ENCODE measurements around the gene F9. TPM values are rescaled to one million over a fixed set of nuclear protein-coding genes. Genes with fewer than 3 reads are reported as not detected.

F9 gene
- total and polyA plus RNA-seq, 2 donors from 2014 or later, result not detected

GRCh38 chrX:139554991-139555675 lies 24.6 kb downstream of the F9 start:
- Histone ChIP-seq H3K4me3 (ENCODE audit: low read length in 3 of 3) (no peak overlapping the region), H3K27me3 (ENCODE audit: control insufficient read depth, insufficient read depth, low read length) (no peaks in the 10 kb centered on the region), H3K27ac (ENCODE audit: low read depth in 2 of 2, low read length in 2 of 2) (no peak overlapping the region), H3K9ac (ENCODE audit: low read length in 3 of 3) (no peak overlapping the region), H3K36me3 (ENCODE audit: control insufficient read depth in 2 of 3, insufficient read depth in 3 of 3, low read length in 3 of 3) (no peaks in the 10 kb centered on the region), H3K4me1 (ENCODE audit: control insufficient read depth in 2 of 3, insufficient read depth in 2 of 3, low read depth in 1 of 3, low read length in 3 of 3) (no peaks in the 10 kb centered on the region), H3K9me3 (ENCODE audit: control insufficient read depth in 2 of 3, insufficient read depth in 1 of 3, low read length in 3 of 3) (no peaks in the 10 kb centered on the region)
- intact Hi-C loops (cut with DNase I), result no loop called here
- no peak for TF ChIP-seq CTCF (IDR thresholded peaks at IDR 0.05; ENCODE audit: borderline replicate concordance, extremely low read depth, insufficient read depth)
- DNase-seq (peak in 1 of 5 donors; percentile 69), FAIRE-seq (no peak)

GRCh38 chrX:139559383-139560042 lies 29.0 kb downstream of the F9 start:
- TF ChIP-seq CTCF (IDR thresholded peaks at IDR 0.05; ENCODE audit: borderline replicate concordance, extremely low read depth, insufficient read depth), result peak; percentile 52
- Histone ChIP-seq H3K36me3 (ENCODE audit: control insufficient read depth in 2 of 3, insufficient read depth in 3 of 3, low read length in 3 of 3) (no peaks in the 10 kb centered on the region), H3K9me3 (ENCODE audit: control insufficient read depth in 2 of 3, insufficient read depth in 1 of 3, low read length in 3 of 3) (no peaks in the 10 kb centered on the region), H3K4me1 (ENCODE audit: control insufficient read depth in 2 of 3, insufficient read depth in 2 of 3, low read depth in 1 of 3, low read length in 3 of 3) (no peaks in the 10 kb centered on the region), H3K27me3 (ENCODE audit: control insufficient read depth, insufficient read depth, low read length) (no peaks in the 10 kb centered on the region), H3K27ac (ENCODE audit: low read depth in 2 of 2, low read length in 2 of 2) (no peak overlapping the region), H3K9ac (ENCODE audit: low read length in 3 of 3) (no peak overlapping the region), H3K4me3 (ENCODE audit: low read length in 3 of 3) (no peak overlapping the region)
- FAIRE-seq (peak; percentile 98), DNase-seq (peak in 3 of 5 donors; percentile 52 to 78 (median 72))
- intact Hi-C loops (cut with DNase I), result no loop called here

- no peaks in the 10 kb centered on the region for H3K4me1 ChIP-seq (ENCODE audit: control insufficient read depth in 2 of 3, insufficient read depth in 2 of 3, low read depth in 1 of 3, low read length in 3 of 3)
- no peaks in the 10 kb centered on the region for H3K36me3 ChIP-seq (ENCODE audit: control insufficient read depth in 2 of 3, insufficient read depth in 3 of 3, low read length in 3 of 3)
- no peak for DNase-seq
- no peak for FAIRE-seq
- intact Hi-C loops (cut with DNase I), result no loop called here
- H3K27me3 ChIP-seq (ENCODE audit: control insufficient read depth, insufficient read depth, low read length), result no peaks in the 10 kb centered on the region
- no peak overlapping the region for H3K9ac ChIP-seq (ENCODE audit: low read length in 3 of 3)
- H3K4me3 ChIP-seq (ENCODE audit: low read length in 3 of 3), result no peak overlapping the region
- no peak for TF ChIP-seq CTCF (IDR thresholded peaks at IDR 0.05; ENCODE audit: borderline replicate concordance, extremely low read depth, insufficient read depth)
- no peak overlapping the region for H3K27ac ChIP-seq (ENCODE audit: low read depth in 2 of 2, low read length in 2 of 2)
- no peaks in the 10 kb centered on the region for H3K9me3 ChIP-seq (ENCODE audit: control insufficient read depth in 2 of 3, insufficient read depth in 1 of 3, low read length in 3 of 3)
Measured at GRCh38 chrX:139560221-139560620, 29.7 kb downstream of the F9 start.
